ENCODE measurements around the gene COA8. TPM values are rescaled to one million over a fixed set of nuclear protein-coding genes. Genes with fewer than 3 reads are reported as not detected.

Gene COA8
- total and polyA plus RNA-seq, 2 of the 13 experiments (the other 11 are each of a cell fraction or from before 2014, with no cell fraction given): 10.9 to 25.1 TPM

DNA sequence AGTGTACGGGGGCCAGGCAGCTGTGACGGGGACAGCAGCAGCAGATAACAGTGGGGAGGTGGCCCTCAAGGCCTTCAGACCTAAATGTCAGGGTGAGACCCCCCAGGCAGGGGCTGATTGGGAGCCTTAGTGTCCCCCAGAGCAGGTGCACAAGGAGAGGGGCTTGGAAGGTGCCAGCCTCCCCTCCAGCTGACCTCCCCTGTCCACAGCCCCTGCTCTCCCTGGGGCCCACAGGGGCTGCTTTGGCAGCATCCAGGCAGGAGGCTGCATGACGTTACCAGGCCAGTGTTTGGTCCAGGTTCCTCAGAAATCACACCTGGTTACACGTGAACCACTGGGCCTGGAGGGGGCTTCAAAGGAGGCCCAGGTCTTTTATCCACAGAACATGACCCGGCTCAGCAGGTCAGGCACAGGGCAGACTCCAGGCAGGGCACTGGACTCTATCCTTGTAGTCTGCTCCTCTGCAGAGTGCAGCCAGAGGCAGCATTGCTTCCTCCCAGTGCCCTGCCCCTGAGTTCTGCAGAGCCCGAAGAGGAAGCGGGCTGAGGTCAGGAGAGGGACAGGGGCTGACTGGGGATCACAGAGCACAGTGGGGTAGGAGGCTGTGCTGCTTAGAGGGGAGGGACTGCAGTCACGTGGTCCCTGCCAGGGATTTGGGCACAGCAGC, 36.4 kb upstream of the COA8 start (continued):
- TF ChIP-seq ZBED4 (CRISPR knock-in tag; IDR thresholded peaks at IDR 0.05; ENCODE audit: borderline replicate concordance): peak; percentile 75; the same call in 1 of the 2 replicates
- peak; percentile 65; the same call in 1 of the 2 replicates for TF ChIP-seq SKIL (CRISPR knock-in tag; IDR thresholded peaks at IDR 0.05; ENCODE audit: borderline replicate concordance)
- peak; percentile 93; the same call in 1 of the 2 replicates for TF ChIP-seq RXRA (CRISPR knock-in tag; IDR thresholded peaks at IDR 0.05)
- TF ChIP-seq ZNF619 (CRISPR knock-in tag; IDR thresholded peaks at IDR 0.05): no peak
- TF ChIP-seq ZNF136 (CRISPR knock-in tag; IDR thresholded peaks at IDR 0.05; ENCODE audit: low read depth): no peak
- no peak for TF ChIP-seq NFIC (IDR thresholded peaks at IDR 0.05; ENCODE audit: low read length)
- no peak for TF ChIP-seq ZNF563 (CRISPR knock-in tag; IDR thresholded peaks at IDR 0.05)
- TF ChIP-seq GTF2F1 (IDR thresholded peaks at IDR 0.05; ENCODE audit: low read length): no peak
- no peak for TF ChIP-seq DBP (CRISPR knock-in tag; IDR thresholded peaks at IDR 0.05; ENCODE audit: not compliant biosample characterization)
- no peak for TF ChIP-seq ZNF225 (CRISPR knock-in tag; IDR thresholded peaks at IDR 0.05)
- TF ChIP-seq ZBTB7B (CRISPR knock-in tag; IDR thresholded peaks at IDR 0.05): peak; percentile 62
- TF ChIP-seq MLX (CRISPR knock-in tag; IDR thresholded peaks at IDR 0.05): peak; percentile 73; the same call in 1 of the 2 replicates
- peak; percentile 44; the same call in 1 of the 2 replicates for TF ChIP-seq ZNF205 (CRISPR knock-in tag; IDR thresholded peaks at IDR 0.05)
- TF ChIP-seq PATZ1 (CRISPR knock-in tag; IDR thresholded peaks at IDR 0.05): peak; percentile 41

All from HepG2 (cell line).